Activated CD4-positive, alpha-beta T cell treated with anti-CD3 and anti-CD28 coated beads, Interleukin-2, amount 50 U/mL, for 24 hours (primary cell): ENCODE results near the gene UROC1.

Experiments
- DNase-seq, 2 donors: peaks; one replicate each; pipeline ENCODE4 v3.0.0-alpha.2; 2020; ENCODE audit warnings: low read depth in 1 of 2, low spot score in 1 of 2

The UROC1 gene

GRCh38 chr3:126445506-126445905 lies 72.1 kb downstream of the UROC1 start:
- DNase-seq = no peak

GRCh38 chr3:126442856-126443242 lies 74.7 kb downstream of the UROC1 start:
- DNase-seq = no peak

DNA sequence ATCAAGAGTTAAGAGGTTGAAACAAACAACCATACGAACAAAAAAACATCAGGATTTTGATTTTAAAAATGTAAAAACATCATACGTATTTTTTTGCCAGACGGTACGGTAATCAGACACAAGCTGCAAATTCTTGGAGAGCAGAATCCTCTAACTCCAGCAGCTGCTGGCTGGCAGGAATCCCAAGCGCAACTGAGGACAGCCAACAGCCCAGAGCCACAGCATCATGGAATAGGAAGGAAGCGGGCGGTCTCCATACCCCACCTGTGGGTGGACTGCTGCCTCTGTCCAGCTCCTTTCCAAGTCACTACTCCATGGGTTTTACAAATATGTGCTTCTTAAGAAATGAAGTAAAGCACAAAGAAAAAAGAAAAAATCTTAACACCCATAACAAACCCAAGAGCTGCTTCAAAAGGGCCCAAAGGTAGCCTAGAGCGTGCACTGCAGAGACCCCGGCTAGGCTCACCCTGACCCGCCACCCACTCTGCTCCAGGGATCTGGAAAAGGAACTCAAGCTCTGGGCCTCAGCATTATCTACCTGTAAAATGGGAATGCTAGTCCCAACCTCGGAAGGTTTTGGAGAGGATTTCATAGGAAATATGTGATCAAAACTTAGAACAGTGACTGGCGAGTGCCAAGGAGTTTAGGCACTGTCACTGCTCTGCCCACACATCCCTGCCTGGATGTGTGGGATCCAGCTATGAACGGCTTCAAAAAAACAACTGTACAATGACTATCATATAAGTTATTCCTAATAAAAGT lies 75.3 kb downstream of the UROC1 start:
- no peak for DNase-seq

DNA sequence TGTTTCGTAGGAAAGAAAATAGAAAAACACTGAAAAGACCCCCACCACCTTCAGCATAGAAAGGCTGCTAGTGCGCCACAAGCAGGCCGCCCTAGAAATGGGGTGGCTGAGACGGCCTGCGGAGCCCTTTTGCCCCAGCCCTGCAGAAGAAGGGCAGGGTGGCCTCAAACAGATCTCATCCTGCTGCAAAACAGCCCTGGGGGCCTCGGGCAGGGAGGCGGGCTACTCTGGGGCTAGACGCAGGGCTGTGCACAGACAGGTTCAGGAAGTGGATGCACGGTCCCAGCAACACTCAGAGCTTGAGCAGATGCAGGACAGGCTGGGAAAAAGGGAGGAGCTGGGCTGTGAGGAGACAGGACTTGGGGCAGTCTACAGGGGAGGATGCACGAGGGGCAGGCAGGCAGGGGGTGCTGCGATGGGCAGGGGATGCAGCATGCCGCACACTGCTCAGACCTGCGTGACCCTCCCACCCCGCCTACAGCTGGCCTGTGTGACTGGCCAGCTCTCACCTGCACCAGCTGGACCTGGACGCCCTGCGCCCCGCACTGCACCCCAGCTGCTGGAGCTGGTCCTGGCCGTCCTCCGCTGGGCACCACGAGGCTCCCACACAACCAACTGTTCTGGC lies 76.2 kb downstream of the UROC1 start:
- no peak for DNase-seq

DNA sequence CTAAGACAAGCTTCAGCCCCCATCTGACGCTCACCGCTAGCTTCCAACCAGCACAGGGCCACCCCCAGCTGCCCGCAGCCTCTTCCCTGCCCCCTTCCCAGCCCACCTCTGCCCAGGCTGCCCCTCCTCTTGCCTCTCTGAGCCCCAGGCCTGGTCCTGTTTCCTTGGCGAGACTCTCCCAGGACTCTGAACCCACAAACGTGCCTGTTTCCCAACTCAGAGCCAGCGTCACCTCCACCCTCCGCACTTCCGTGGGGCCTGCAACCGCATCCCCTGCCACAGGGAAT lies 76.9 kb downstream of the UROC1 start:
- no peak for DNase-seq

DNA sequence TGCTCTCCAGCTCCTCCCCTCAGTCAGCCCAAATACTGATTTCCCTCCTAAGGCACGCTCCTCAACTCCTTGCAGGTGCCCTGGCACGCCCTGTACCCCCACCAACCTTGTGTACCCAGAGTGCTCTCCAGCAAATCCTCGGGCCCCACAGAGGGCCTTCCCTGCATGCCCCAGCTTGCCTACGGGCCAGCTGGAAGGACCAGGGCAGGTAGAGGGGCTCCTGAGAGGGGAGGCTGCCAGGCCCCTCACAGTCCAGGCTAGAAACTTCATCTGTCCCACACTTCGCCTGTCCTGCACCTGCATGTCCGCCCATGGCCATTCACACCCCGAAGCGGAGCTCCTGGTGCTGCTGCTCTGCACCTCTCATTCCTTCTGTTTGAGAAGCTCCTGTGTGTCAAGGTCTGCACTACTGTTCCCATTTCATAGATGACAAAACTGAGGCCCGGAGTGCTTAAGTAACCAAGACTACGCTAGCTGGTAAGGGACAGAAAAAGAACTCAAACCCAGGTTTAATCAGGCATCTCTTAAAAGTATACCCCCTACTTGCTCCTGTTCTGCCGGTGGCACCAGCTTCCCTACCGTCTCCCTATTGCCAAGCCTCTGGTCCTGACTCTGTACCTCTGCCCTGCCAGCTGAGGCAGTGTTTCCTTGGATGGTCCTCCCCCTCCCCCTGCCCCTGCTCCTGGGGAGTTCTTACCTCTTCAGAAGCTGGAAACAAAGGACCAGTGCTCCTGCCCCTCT lies 77.4 kb downstream of the UROC1 start:
- DNase-seq = no peak

- DNase-seq = no peak
Observed at GRCh38 chr3:126439346-126439967, 78.1 kb downstream of the UROC1 start.

GRCh38 chr3:126438746-126439145 lies 78.8 kb downstream of the UROC1 start:
- no peak for DNase-seq

DNA sequence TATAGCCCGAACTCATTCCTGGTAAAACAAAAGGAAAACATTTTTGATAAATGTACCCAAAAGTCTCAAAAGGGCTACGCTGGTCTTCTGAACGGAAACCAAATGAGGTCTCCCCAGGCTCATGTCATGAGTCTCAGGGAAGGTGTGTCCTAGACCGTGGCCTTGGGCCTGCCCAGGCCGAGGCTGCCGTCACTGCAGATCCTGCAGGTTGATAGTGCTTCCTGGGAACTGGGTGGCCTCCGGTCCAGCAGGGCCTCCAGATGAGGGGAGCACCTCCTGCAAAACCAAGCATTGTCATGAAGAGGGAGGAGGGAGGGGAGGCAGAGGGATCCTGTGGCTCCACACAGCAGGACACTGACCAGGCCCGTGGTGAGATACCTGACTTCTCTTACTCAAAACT lies 79.4 kb downstream of the UROC1 start:
- no peak for DNase-seq

- no peak for DNase-seq
Observed at GRCh38 chr3:126436826-126437717, 80.5 kb downstream of the UROC1 start.

- no peak for DNase-seq
Observed at GRCh38 chr3:126435456-126436315, 81.9 kb downstream of the UROC1 start.

- DNase-seq = no peak
Observed at GRCh38 chr3:126434931-126435411, 82.6 kb downstream of the UROC1 start.

- DNase-seq = no peak
Observed at GRCh38 chr3:126434264-126434590, 83.3 kb downstream of the UROC1 start.

GRCh38 chr3:126433496-126434263 lies 83.9 kb downstream of the UROC1 start:
- DNase-seq = no peak

GRCh38 chr3:126433105-126433430 lies 84.5 kb downstream of the UROC1 start:
- no peak for DNase-seq

- no peak for DNase-seq
Observed at GRCh38 chr3:126432361-126433104, 85.0 kb downstream of the UROC1 start.
